Astrocyte (in vitro differentiated cells and primary cell): ENCODE results near the gene COG5.

ENCODE experiments used
- CTCF ChIP-seq: IDR thresholded peaks from 2 replicates; pipeline ENCODE4 v1.5.1; 2011; ENCODE audit warnings: low read depth, mild to moderate bottlenecking, inconsistent platforms, low read length, moderate library complexity; ENCODE audit not compliant: insufficient read depth
- EZH2 ChIP-seq: IDR thresholded peaks from 2 replicates; pipeline ENCODE4 v1.6.1; 2012; ENCODE audit warnings: mild to moderate bottlenecking, low read length, inconsistent platforms; ENCODE audit not compliant: insufficient read depth

DNA sequence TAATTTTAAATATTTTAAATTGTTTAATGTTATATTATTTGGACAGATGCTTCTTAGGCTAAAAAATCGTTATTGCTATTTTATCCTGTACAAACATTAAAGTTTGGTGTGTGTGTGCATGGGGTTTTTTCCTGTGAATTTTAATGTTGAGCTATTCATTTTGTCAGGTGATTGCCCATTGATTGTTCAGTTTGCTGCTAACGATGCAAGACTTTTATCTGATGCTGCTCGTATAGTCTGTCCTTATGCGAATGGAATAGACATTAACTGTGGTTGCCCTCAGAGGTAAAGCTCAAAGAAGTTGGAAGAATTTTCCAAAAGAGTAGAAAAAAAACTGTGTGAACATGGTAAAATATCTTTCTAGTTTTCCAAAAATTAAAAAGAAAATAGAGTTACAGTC, 9.8 kb upstream of the COG5 start:
- TF ChIP-seq CTCF (no peak), EZH2 (no peak)
